WTC11 (cell line): Measurements from ENCODE around the gene TRAPPC3L.
"Not testable (repeated sequence)": the region's sequence is repeated elsewhere in the genome, so short reads cannot be mapped to it uniquely, and the experiment has no call there.

Source experiments
- TCF7 ChIP-seq: sonication (generic); formaldehyde crosslinking; IDR thresholded peaks from 2 replicates; pipeline ENCODE4 v1.8.0; 2022; ENCODE audit warnings: mild to moderate bottlenecking, low read depth, missing genetic modification reagents, moderate library complexity
- TF ChIP-seq, protein P1 (sequence below): fragments of 200-600 bp; IDR thresholded peaks from 2 replicates; pipeline ENCODE4 v1.8.0; 2022; ENCODE audit warnings: antibody characterized with exemption

DNA sequence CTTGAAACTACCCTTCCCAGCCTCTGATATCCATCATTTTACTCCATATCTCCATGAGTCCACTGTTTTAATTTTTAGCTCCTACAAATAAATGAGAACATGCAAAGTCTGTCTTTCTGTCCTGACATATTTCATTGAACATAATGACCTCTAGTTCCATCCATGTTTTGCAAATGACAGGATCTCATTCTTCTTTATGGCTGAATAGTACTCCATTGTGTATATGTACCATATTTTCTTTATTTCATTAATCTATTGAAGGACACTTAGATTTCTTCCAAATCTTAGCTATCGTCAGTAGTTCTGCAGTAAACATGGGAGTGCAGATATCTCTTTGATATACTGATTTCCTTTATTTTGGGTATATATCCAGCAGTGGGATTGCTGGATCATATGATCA lies 50.3 kb downstream of the TRAPPC3L start:
- TF ChIP-seq, protein P1, sequence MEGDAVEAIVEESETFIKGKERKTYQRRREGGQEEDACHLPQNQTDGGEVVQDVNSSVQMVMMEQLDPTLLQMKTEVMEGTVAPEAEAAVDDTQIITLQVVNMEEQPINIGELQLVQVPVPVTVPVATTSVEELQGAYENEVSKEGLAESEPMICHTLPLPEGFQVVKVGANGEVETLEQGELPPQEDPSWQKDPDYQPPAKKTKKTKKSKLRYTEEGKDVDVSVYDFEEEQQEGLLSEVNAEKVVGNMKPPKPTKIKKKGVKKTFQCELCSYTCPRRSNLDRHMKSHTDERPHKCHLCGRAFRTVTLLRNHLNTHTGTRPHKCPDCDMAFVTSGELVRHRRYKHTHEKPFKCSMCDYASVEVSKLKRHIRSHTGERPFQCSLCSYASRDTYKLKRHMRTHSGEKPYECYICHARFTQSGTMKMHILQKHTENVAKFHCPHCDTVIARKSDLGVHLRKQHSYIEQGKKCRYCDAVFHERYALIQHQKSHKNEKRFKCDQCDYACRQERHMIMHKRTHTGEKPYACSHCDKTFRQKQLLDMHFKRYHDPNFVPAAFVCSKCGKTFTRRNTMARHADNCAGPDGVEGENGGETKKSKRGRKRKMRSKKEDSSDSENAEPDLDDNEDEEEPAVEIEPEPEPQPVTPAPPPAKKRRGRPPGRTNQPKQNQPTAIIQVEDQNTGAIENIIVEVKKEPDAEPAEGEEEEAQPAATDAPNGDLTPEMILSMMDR = not testable (repeated sequence)
- not testable (repeated sequence) for TF ChIP-seq TCF7 (CRISPR knock-in tag)
